HepG2 (cell line): Measurements from ENCODE around the gene ST6GALNAC2. TPM values are rescaled to one million over a fixed set of nuclear protein-coding genes. Genes with fewer than 3 reads are reported as not detected.

Source experiments
- DBP ChIP-seq: sonication (generic); formaldehyde crosslinking; IDR thresholded peaks from 2 replicates; pipeline ENCODE4 v1.4.0; 2020; ENCODE audit warnings: missing genetic modification reagents; ENCODE audit errors: not compliant biosample characterization
- DNMT3B ChIP-seq: conservative IDR thresholded peaks from 2 replicates; pipeline ENCODE4 v1.6.1; 2016; ENCODE audit warnings: missing biosample characterization, control low read depth
- HDAC6 ChIP-seq: fragments of 200-600 bp; sonication (generic); IDR thresholded peaks from 2 replicates; pipeline ENCODE4 v1.7.0; 2017; ENCODE audit warnings: mild to moderate bottlenecking, antibody characterized with exemption, low read length, low read depth
- MAFG ChIP-seq: sonication (generic); formaldehyde crosslinking; IDR thresholded peaks from 2 replicates; pipeline ENCODE4 v1.5.1; 2020; ENCODE audit warnings: mild to moderate bottlenecking, missing genetic modification reagents
- MAZ ChIP-seq, 2 experiments: sonication (generic) in 1 of 2; formaldehyde crosslinking in 1 of 2; IDR thresholded peaks; 2 replicates each; pipeline versions ENCODE4 v1.5.0 to v1.6.1; 2012 to 2020; ENCODE audit warnings: low read depth in 2 of 2, mild to moderate bottlenecking in 2 of 2, borderline replicate concordance in 1 of 2, improper control_type of control experiment in 1 of 2, low read length in 1 of 2, missing genetic modification reagents in 1 of 2, moderate library complexity in 1 of 2
- MED8 ChIP-seq: sonication (generic); formaldehyde crosslinking; IDR thresholded peaks from 2 replicates; pipeline ENCODE4 v1.8.1; 2023; ENCODE audit warnings: mild to moderate bottlenecking, missing genetic modification reagents; ENCODE audit not compliant: insufficient replicate concordance
- NR2F2 ChIP-seq: IDR thresholded peaks from 2 replicates; pipeline ENCODE4 v1.6.1; 2012; ENCODE audit warnings: low read depth, inconsistent platforms, borderline replicate concordance
- TOPORS ChIP-seq: sonication (generic); formaldehyde crosslinking; IDR thresholded peaks from 2 replicates; pipeline ENCODE4 v1.8.0; 2023; ENCODE audit warnings: mild to moderate bottlenecking, missing genetic modification reagents
- ZMYM2 ChIP-seq: sonication (generic); formaldehyde crosslinking; IDR thresholded peaks from 2 replicates; pipeline ENCODE4 v1.8.0; 2022; ENCODE audit warnings: mild to moderate bottlenecking, missing genetic modification reagents
- ZMYM4 ChIP-seq: sonication (generic); formaldehyde crosslinking; IDR thresholded peaks from 2 replicates; pipeline ENCODE4 v1.8.1; 2023; ENCODE audit warnings: mild to moderate bottlenecking, missing genetic modification reagents
- ZNF629 ChIP-seq: sonication (generic); formaldehyde crosslinking; conservative IDR thresholded peaks from 2 replicates; pipeline ENCODE4 v1.5.0; 2020; ENCODE audit warnings: missing genetic modification reagents
- ZNF687 ChIP-seq: sonication (generic); formaldehyde crosslinking; IDR thresholded peaks from 2 replicates; pipeline ENCODE4 v1.5.1; 2020; ENCODE audit warnings: mild to moderate bottlenecking, missing genetic modification reagents, moderate library complexity
- ZNF709 ChIP-seq: sonication (generic); formaldehyde crosslinking; IDR thresholded peaks from 2 replicates; pipeline ENCODE4 v1.5.0; 2020; ENCODE audit warnings: mild to moderate bottlenecking, missing genetic modification reagents
- ZNF883 ChIP-seq: sonication (generic); formaldehyde crosslinking; IDR thresholded peaks from 2 replicates; pipeline ENCODE4 v1.5.1; 2020; ENCODE audit warnings: mild to moderate bottlenecking, missing genetic modification reagents; ENCODE audit errors: not compliant biosample characterization
- ZXDC ChIP-seq: sonication (generic); formaldehyde crosslinking; IDR thresholded peaks from 2 replicates; pipeline ENCODE4 v1.5.0; 2020; ENCODE audit warnings: mild to moderate bottlenecking, missing genetic modification reagents
- polyA plus RNA-seq, 8 experiments: library from polyadenylated mRNA; depleted of rRNA in 3 of 8; stranded (reverse) in 7 of 8; unstranded in 1 of 8; fragments of >200 nt; fragmentation: Illumina TruSeq in 4 of 8; extraction: Trizol in 4 of 8; gene quantifications; 2 replicates each; pipeline versions ENCODE4 v1.2.1 to v1.2.3, GENCODE V29; 2011 to 2016; ENCODE audit warnings: low read depth in 4 of 8, missing spikeins in 1 of 8, mixed read lengths in 1 of 8; ENCODE audit not compliant: insufficient read depth in 1 of 8
- total RNA-seq, 5 experiments: library from RNA; depleted of rRNA; stranded (reverse); fragments of >200 nt; fragmentation: Illumina TruSeq; extraction: Trizol; gene quantifications; 2 replicates each; pipeline ENCODE4 v1.2.3, GENCODE V29; 2016; ENCODE audit warnings: low read depth in 1 of 5
- TF ChIP-seq, protein P1 (sequence below): sonication (generic); formaldehyde crosslinking; IDR thresholded peaks from 2 replicates; pipeline ENCODE4 v1.5.1; 2020; ENCODE audit warnings: mild to moderate bottlenecking, missing genetic modification reagents, borderline replicate concordance
- TF ChIP-seq, protein P2 (sequence below): sonication (generic); formaldehyde crosslinking; IDR thresholded peaks from 2 replicates; pipeline ENCODE4 v1.4.0; 2020; ENCODE audit warnings: mild to moderate bottlenecking, missing genetic modification reagents, borderline replicate concordance

Gene ST6GALNAC2
- total and polyA plus RNA-seq, 2 of the 13 experiments (the other 11 are each of a cell fraction or from before 2014, with no cell fraction given): 0.12 to 0.49 TPM

GRCh38 chr17:76569607-76570279 lies 15.9 kb downstream of the ST6GALNAC2 start (continued):
- TF ChIP-seq, protein P1, sequence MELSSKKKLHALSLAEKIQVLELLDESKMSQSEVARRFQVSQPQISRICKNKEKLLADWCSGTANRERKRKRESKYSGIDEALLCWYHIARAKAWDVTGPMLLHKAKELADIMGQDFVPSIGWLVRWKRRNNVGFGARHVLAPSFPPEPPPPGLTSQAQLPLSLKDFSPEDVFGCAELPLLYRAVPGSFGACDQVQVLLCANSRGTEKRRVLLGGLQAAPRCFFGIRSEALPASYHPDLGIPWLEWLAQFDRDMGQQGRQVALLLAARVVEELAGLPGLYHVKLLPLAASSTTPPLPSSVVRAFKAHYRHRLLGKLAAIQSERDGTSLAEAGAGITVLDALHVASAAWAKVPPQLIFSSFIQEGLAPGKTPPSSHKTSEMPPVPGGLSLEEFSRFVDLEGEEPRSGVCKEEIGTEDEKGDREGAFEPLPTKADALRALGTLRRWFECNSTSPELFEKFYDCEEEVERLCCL (CRISPR knock-in tag): no peak
- TF ChIP-seq ZNF709 (CRISPR knock-in tag) (no peak), ZNF687 (peak; percentile 89), ZMYM4 (CRISPR knock-in tag) (peak; percentile 30; the same call in 1 of the 2 replicates), NR2F2 (0 out of 2 replicates have a peak, but pooled peaks have one; percentile 52), MAZ (IDR thresholded peaks at IDR 0.05; ENCODE audit: borderline replicate concordance, low read depth, low read length) (no peak; the same call in 1 of the 2 replicates), MAZ (CRISPR knock-in tag; IDR thresholded peaks at IDR 0.05; ENCODE audit: low read depth) (no peak), ZXDC (CRISPR knock-in tag) (no peak), TOPORS (no peak), DBP (CRISPR knock-in tag) (no peak), ZNF883 (CRISPR knock-in tag) (no peak), ZNF629 (no peak), HDAC6 (no peak), MED8 (CRISPR knock-in tag) (no peak), MAFG (no peak), ZMYM2 (CRISPR knock-in tag) (0 out of 2 replicates have a peak, but pooled peaks have one; percentile 50), DNMT3B (CRISPR knock-in tag) (no peak)
- TF ChIP-seq, protein P2, sequence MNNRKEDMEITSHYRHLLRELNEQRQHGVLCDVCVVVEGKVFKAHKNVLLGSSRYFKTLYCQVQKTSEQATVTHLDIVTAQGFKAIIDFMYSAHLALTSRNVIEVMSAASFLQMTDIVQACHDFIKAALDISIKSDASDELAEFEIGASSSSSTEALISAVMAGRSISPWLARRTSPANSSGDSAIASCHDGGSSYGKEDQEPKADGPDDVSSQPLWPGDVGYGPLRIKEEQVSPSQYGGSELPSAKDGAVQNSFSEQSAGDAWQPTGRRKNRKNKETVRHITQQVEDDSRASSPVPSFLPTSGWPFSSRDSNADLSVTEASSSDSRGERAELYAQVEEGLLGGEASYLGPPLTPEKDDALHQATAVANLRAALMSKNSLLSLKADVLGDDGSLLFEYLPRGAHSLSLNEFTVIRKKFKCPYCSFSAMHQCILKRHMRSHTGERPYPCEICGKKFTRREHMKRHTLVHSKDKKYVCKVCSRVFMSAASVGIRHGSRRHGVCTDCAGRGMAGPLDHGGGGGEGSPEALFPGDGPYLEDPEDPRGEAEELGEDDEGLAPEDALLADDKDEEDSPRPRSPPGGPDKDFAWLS (CRISPR knock-in tag): no peak
